Glutamatergic neuron (in vitro differentiated cells): Measurements from ENCODE around the gene TNNC1. TPM values are rescaled to one million over a fixed set of nuclear protein-coding genes. Genes with fewer than 3 reads are reported as not detected.

Experiments
- DNase-seq: peaks from one replicate; pipeline ENCODE4 v3.0.0; 2022
- H3K27ac Mint-ChIP-seq: one replicate; pipeline ENCODE4 v1.8.0; 2020; ENCODE audit warnings: mild to moderate bottlenecking, mixed read lengths, inconsistent platforms; ENCODE audit not compliant: unreplicated experiment
- H3K27me3 Mint-ChIP-seq: one replicate; pipeline ENCODE4 v1.8.0; 2020; ENCODE audit warnings: mild to moderate bottlenecking, moderate library complexity, mixed read lengths, inconsistent platforms; ENCODE audit not compliant: unreplicated experiment
- H3K36me3 Mint-ChIP-seq: one replicate; pipeline ENCODE4 v1.8.0; 2020; ENCODE audit warnings: mild to moderate bottlenecking, mixed read lengths, inconsistent platforms; ENCODE audit not compliant: unreplicated experiment
- H3K4me1 Mint-ChIP-seq: one replicate; pipeline ENCODE4 v1.8.0; 2020; ENCODE audit warnings: mild to moderate bottlenecking, low read depth, mixed read lengths, inconsistent platforms; ENCODE audit not compliant: unreplicated experiment
- H3K4me3 Mint-ChIP-seq: one replicate; pipeline ENCODE4 v1.8.0; 2020; ENCODE audit warnings: mild to moderate bottlenecking, mixed read lengths, inconsistent platforms; ENCODE audit not compliant: unreplicated experiment
- H3K9me3 Mint-ChIP-seq: one replicate; pipeline ENCODE4 v1.8.0; 2020; ENCODE audit warnings: mild to moderate bottlenecking, moderate library complexity, mixed read lengths, inconsistent platforms; ENCODE audit not compliant: unreplicated experiment
- total RNA-seq: library from RNA; stranded (reverse); fragmentation: NEBNext Ultra II Directional; extraction: Animal tissue kit (Norgen Biotek cat#: 25700); gene quantifications from one replicate; pipeline ENCODE4 v1.2.1, GENCODE V29; 2021; ENCODE audit not compliant: unreplicated experiment
- TF ChIP-seq, protein P1 (sequence below): fragments of 200-600 bp; sonication (generic); IDR thresholded peaks from one replicate; pipeline ENCODE4 v1.5.0; 2021; ENCODE audit not compliant: partially characterized antibody, unreplicated experiment

Gene TNNC1
- total RNA-seq, 1 donor from 2014 or later: 2.7 TPM

DNA sequence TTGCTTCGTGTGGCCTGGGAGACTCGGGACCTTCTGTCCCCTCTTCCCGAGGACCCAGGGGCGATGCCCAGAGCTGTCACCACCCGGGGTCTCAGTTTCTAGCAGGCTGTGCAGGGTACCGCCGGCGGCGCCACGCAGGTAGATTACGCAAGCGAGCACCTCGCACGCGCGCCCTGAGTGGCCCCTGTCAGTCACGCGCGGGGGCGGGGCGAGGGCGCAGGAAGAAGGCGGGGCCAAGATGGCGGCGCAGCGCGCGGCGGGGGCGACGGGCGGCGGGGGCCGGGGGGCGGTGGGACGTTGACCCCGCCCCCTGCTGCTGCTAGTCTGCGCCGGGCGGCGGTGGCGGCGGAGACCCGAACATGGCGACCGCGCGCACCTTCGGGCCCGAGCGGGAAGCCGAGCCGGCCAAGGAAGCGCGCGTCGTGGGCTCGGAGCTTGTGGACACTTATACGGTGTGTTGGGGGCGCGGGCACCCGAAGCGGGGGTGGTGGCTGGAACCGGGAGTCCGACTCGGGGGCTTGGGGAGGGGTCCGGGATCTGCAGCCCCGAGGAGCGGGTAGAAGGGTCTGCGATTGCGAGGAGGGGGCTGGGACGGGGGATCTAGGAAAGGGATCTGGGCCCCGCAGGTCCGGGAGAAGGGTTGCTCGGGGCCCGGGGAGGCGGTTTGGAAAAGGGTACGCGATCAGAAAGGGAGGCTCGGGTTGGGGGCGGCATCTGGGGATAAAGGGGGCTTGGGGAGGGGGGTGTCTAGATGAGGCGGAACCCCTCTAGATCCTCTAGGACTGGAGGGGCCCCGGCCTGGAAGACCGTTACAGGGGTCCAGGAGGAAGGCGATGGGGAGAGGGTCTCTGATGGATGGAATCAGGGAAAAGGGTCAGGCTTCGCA, 1.7 kb upstream of the TNNC1 start, which contains the start of gene NISCH:
NISCH (plus strand) TSS at position 322 of the 886 bp plus-strand sequence; CDS start at position 360, 38 bp downstream.
- Mint-ChIP-seq H3K9me3 (peaks cover 13% of the 10 kb centered on the region), H3K4me1 (peaks cover 24% of the 10 kb centered on the region), H3K27me3 (peaks cover 10% of the 10 kb centered on the region), H3K36me3 (peaks cover 4% of the 10 kb centered on the region), H3K27ac (peak within 1 kb of the TSS; percentile 92), H3K4me3 (peak within 1 kb of the TSS; percentile 96)
- DNase-seq: peak; percentile 93
- TF ChIP-seq, protein P1, sequence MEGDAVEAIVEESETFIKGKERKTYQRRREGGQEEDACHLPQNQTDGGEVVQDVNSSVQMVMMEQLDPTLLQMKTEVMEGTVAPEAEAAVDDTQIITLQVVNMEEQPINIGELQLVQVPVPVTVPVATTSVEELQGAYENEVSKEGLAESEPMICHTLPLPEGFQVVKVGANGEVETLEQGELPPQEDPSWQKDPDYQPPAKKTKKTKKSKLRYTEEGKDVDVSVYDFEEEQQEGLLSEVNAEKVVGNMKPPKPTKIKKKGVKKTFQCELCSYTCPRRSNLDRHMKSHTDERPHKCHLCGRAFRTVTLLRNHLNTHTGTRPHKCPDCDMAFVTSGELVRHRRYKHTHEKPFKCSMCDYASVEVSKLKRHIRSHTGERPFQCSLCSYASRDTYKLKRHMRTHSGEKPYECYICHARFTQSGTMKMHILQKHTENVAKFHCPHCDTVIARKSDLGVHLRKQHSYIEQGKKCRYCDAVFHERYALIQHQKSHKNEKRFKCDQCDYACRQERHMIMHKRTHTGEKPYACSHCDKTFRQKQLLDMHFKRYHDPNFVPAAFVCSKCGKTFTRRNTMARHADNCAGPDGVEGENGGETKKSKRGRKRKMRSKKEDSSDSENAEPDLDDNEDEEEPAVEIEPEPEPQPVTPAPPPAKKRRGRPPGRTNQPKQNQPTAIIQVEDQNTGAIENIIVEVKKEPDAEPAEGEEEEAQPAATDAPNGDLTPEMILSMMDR: no peak

- no peak for DNase-seq
- H3K9me3 Mint-ChIP-seq: peaks cover 11% of the 10 kb centered on the region
Measured at GRCh38 chr3:52454938-52455282, 1.1 kb upstream of the TNNC1 start.

DNA sequence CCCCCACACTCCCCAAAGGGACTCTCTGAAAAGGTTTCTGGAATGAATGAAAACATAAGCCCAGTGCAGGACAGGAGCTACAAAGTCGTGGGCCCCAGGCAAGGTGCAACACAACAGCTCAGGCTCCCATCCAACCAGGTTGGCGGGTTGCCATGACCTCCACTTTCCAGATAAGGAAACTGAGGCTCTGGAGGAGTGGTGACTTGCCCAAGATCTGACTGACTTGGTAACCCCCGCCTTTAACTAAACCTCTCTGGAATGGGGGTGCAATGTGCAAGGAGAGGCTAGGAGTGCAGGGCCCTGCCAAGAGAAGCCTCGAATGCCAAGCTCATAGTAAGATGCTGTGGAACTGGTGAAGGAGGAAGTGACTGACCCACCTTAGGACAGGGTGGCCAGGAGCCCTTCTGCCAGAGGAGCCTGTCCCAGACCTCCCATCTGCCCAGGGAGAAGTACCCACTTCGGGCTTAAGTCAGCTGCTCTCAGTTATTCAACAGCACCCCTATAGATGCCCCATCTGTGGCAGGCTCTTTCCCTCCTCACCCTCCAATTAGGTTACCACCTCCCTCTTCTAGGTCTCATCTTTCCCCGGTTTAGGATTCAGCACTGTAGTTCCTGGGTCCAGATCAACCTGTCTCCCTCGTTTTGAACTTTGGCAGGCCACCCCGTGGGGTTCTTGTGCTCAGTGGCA, 553 bp upstream of the TNNC1 start:
- Mint-ChIP-seq H3K4me1 (peaks cover 24% of the 10 kb centered on the region), H3K27me3 (peaks cover 10% of the 10 kb centered on the region), H3K9me3 (peaks cover 11% of the 10 kb centered on the region), H3K4me3 (peak overlapping the region; percentile 83), H3K27ac (peak overlapping the region; percentile 85), H3K36me3 (peaks cover 4% of the 10 kb centered on the region)
- TF ChIP-seq, protein P1: no peak
- DNase-seq: no peak

More at GRCh38 chr3:52454938-52455282, 1.1 kb upstream of the TNNC1 start:
- peak overlapping the region; percentile 83 for H3K4me3 Mint-ChIP-seq
- peaks cover 4% of the 10 kb centered on the region for H3K36me3 Mint-ChIP-seq
- H3K27me3 Mint-ChIP-seq: peaks cover 10% of the 10 kb centered on the region
- H3K4me1 Mint-ChIP-seq: peaks cover 24% of the 10 kb centered on the region
- TF ChIP-seq, protein P1: no peak
- peak overlapping the region; percentile 85 for H3K27ac Mint-ChIP-seq

DNA sequence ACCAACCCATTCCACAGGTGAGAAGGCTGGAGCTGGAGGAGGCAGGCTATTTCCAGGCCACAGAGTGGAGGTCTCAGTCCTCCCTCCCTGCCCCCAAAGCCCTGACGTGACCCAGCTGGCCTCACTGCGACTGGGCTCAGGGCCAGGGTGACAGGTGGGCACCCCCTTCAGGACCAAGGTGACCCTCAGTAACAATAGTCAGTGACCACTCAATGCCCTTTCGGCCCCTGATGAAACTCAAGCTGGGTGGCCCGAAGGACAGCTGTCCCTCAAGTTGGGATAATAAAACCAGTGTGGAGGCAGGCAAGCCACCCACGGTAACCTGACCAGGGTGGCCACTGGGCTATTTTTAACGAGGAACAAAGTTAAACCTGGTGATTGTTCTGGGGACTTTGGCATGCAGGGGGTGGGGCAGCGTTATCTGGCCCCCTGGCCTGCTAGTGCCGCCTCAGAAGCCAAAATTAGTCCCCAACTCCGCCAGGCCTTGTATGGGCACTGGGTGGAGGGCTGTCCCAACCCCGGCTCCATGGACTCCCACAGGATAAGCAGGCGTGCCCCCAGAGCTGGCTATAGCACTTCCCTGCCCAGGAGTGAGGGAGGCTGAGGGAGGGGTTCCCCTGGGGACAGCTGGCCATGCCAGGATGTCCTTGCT, 1.1 kb downstream of the TNNC1 start:
- peaks cover 20% of the 10 kb centered on the region for H3K4me1 Mint-ChIP-seq
- no peak overlapping the region for H3K27ac Mint-ChIP-seq
- H3K36me3 Mint-ChIP-seq: peaks cover 4% of the 10 kb centered on the region
- no peak overlapping the region for H3K4me3 Mint-ChIP-seq
- peaks cover 11% of the 10 kb centered on the region for H3K9me3 Mint-ChIP-seq
- TF ChIP-seq, protein P1: no peak
- H3K27me3 Mint-ChIP-seq: peaks cover 14% of the 10 kb centered on the region
- DNase-seq: no peak
